HG03354 (cell line): Measurements from ENCODE around the gene SOX15.

Experiments
- ATAC-seq: cut with Tn5 transposase; IDR thresholded peaks from one replicate; pipeline ENCODE4 v1.9.1; 2021; ENCODE audit warnings: mild to moderate bottlenecking; ENCODE audit not compliant: unreplicated experiment, poor library complexity, severe bottlenecking

Gene SOX15

DNA sequence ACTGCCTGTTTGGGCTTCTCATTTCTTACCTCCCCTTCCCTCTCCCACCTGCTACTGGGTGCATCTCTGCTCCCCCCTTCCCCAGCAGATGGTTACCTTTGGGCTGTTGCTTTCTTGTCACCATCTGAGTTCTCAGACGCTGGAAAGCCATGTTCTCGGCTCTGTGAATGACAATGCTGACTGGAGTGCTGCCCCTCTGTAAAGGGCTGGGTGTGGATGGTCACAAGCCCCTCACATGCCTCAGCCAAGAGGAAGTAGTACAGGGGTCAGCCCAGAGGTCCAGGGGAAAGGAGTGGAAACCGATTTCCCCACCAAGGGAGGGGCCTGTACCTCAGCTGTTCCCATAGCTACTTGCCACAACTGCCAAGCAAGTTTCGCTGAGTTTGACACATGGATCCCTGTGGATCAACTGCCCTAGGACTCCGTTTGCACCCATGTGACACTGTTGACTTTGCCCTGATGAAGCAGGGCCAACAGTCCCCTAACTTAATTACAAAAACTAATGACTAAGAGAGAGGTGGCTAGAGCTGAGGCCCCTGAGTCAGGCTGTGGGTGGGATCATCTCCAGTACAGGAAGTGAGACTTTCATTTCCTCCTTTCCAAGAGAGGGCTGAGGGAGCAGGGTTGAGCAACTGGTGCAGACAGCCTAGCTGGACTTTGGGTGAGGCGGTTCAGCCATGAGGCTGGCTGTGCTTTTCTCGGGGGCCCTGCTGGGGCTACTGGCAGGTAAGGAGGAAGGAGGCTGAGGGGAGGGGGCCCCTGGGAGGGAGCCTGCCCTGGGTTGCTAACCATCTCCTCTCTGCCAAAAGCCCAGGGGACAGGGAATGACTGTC is 10.7 kb downstream of the SOX15 start, which contains the start of gene CD68:
Gene CD68 (plus strand): TSS at position 638 of the 833 bp plus-strand sequence. CDS start 40 bp downstream, at position 678.
- ATAC-seq, result peak; percentile 40

DNA sequence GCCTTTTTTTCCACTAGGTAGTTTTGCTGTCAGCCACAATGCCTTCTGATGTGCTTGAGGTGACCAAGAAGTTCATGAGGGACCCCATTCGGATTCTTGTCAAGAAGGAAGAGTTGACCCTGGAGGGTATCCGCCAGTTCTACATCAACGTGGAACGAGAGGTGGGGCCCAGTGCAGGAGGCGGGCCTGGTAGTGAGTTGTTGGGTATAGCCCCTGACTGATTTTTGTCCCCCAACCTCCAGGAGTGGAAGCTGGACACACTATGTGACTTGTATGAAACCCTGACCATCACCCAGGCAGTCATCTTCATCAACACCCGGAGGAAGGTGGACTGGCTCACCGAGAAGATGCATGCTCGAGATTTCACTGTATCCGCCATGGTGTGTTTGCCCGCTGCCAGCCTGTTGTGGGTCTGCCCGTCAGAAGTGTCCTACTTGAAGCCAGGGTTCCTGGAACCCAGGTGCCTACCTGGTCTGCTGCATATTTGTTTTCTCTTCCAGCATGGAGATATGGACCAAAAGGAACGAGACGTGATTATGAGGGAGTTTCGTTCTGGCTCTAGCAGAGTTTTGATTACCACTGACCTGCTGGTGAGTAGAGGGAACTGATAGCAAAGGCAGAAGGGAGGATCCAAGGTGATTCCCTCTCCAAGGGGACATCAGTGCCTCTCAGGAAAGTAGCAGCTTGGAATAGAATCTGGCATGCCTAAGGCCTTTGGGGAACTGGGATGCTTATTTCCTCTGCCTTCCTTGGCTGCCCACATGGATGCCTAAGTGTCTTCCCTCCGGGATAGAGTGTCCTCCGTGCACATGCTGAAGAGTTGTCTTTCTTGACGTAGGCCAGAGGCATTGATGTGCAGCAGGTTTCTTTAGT is 12.3 kb downstream of the SOX15 start:
- ATAC-seq, result no peak

GRCh38 chr17:7576432-7576937 is 13.4 kb downstream of the SOX15 start:
- ATAC-seq, result no peak

DNA sequence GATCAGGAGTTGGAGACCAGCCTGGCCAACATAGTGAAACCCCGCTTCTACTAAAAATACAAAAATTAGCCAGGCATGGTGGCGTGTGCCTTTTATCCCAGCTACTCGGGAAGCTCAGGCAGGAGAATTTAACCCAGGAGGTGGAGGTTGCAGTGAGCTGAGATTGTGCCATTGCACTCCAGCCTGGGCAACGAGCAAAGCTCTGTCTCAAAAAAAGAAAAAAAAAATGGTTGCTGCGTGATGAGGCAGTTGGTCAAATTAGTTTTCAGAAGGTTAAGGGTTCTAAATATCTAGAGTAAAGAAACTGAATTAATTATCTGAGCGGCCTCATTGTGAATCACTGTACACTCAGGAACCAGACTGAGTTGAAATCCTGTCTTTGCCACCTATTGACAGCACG is 13.9 kb downstream of the SOX15 start:
- no peak for ATAC-seq

GRCh38 chr17:7575481-7575883 is 14.4 kb downstream of the SOX15 start:
- no peak for ATAC-seq

GRCh38 chr17:7574176-7574953 is 15.5 kb downstream of the SOX15 start:
- no peak for ATAC-seq

DNA sequence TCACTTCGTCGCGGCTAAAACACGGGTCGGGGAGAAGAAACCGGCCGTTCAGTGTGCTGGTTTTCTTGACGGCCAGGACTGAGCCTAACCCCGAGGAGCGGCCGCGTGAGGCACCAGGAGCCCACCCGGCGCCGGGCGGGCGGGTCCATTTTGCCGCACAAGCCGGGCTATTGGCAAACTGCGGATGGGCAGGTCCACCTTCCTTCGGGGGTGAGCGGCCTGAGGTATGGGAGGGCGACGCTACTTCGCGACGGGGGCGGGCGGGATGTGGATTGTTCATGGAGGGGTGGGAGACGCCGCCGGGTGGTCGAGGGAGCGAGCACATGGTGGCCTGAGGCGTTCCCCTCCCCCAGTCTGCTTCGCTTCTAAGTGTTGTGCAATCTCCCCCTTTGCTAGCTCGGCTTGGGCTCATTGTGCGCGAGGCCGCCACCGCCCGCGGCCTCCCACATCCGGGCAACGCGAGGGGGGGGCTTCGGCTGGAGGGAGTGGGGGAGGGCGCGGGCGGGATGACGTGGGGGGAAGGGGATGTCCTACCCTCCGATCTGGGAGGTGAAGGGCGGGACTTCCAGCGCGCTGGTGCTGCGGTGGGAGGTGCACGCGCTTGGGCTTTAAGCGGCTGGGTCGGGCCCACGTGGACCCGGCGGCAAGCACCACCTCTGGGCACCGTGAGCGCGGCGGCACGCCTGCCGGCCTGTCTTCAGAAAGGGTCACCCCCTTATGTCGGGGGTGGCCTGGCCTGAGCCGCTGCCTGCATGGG is 16.4 kb downstream of the SOX15 start:
- peak; percentile 32 for ATAC-seq

DNA sequence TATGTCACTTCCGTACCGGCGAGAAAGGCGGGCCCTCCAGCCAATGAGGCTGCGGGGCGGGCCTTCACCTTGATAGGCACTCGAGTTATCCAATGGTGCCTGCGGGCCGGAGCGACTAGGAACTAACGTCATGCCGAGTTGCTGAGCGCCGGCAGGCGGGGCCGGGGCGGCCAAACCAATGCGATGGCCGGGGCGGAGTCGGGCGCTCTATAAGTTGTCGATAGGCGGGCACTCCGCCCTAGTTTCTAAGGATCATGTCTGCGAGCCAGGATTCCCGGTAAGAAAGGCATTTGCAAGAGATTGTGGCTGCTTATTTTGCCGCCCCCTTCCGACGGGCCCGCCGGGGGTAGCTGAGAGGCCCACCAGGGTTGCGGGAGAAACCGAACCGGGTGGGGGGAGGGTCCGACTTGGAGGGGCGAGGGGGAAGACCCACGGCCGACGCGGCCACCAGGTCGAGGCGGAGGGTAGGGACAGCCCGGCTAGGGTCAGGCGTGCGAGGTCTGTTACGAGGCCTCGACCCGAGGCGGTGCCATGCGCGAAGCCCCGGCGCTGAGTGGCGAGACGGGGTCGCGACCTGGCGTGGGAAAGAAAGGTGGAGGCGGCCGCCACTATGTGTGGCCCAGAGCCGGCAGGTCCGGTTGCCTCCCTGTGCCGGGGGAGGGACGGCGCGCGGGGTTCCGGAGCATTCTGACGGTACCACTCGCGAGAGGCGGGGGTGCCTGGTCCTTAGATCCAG is 17.1 kb downstream of the SOX15 start:
- peak; percentile 81 for ATAC-seq

DNA sequence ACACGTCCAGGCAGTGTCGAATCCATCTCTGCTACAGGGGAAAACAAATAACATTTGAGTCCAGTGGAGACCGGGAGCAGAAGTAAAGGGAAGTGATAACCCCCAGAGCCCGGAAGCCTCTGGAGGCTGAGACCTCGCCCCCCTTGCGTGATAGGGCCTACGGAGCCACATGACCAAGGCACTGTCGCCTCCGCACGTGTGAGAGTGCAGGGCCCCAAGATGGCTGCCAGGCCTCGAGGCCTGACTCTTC is 17.6 kb downstream of the SOX15 start:
- no peak for ATAC-seq

DNA sequence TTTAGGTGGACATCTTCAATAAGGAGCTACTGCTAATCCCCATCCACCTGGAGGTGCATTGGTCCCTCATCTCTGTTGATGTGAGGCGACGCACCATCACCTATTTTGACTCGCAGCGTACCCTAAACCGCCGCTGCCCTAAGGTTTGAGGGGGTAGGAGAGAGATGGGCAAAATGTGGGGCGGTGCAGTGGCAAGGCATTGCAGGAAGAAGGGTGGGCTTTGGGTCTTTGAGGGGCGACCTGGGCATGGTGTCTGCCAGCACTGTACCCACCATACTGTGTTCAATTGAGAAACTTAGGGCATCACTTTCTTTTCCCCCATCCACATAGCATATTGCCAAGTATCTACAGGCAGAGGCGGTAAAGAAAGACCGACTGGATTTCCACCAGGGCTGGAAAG is 19.5 kb downstream of the SOX15 start:
- ATAC-seq, result no peak

GRCh38 chr17:7569571-7569970 is 20.3 kb downstream of the SOX15 start:
- ATAC-seq, result no peak

- no peak for ATAC-seq
These were observed 26.6 kb downstream of the SOX15 start for GRCh38 chr17:7563115-7563869.

- peak; percentile 10 for ATAC-seq
These were observed 27.7 kb downstream of the SOX15 start for GRCh38 chr17:7562208-7562605.

- ATAC-seq, result peak; percentile 58
These were observed 28.2 kb downstream of the SOX15 start, which contains the start of gene SENP3 for GRCh38 chr17:7561589-7562207. SENP3 (plus strand) TSS chr17:7561919; CDS start chr17:7563077, 1,158 bp downstream.

DNA sequence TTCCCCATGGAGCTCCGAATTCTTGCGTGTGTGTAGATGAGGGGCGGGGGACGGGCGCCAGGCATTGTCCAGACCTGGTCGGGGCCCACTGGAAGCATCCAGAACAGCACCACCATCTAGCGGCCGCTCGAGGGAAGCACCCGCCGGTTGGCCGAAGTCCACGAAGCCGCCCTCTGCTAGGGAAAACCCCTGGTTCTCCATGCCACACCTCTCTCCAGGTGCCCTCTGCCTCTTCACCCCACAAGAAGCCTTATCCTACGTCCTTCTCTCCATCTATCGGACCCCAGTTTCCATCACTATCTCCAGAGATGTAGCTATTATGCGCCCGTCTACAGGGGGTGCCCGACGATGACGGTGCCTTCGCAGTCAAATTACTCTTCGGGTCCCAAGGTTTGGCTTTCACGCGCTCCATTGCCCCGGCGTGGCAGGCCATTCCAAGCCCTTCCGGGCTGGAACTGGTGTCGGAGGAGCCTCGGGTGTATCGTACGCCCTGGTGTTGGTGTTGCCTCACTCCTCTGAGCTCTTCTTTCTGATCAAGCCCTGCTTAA is 28.8 kb downstream of the SOX15 start:
- peak; percentile 65 for ATAC-seq

DNA sequence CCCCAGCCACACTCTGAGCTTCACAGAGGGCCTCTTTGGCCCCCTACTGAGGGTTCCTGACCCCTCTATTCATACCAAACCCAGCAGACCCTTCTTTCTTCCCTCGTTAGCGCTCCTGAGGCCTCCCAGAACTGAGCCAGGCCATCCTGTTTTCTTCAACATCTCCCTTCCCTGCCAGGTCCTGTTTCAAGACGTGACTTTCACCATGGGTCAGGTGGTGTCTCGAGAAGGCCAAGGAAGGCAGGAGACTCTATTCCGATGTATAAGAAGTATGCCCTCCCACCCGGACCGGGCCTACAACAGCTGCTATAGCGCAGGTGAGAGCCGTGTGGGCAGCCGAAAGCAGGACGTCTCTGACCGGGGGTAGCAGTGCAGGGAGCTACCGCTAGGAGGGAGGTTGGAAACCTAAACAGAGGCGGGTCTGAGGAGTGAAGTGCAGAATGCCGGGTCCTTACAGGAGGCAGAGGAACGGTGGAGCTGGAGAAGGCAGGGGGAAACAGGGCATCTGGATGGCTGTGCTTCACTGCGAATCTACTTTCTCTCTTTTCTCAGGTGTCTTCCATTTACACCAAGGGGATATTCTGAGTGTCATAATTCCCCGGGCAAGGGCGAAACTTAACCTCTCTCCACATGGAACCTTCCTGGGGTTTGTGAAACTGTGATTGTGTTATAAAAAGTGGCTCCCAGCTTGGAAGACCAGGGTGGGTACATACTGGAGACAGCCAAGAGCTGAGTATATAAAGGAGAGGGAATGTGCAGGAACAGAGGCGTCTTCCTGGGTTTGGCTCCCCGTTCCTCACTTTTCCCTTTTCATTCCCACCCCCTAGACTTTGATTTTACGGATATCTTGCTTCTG is 29.5 kb downstream of the SOX15 start:
- peak; percentile 33 for ATAC-seq
